Endothelial cell of umbilical vein (primary cell): ENCODE data around the gene RAB43. TPM values are rescaled to one million over a fixed set of nuclear protein-coding genes. Genes with fewer than 3 reads are reported as not detected.

Experiments
- BruUV-seq: library from RNA; stranded (reverse); fragments of 400-500 nt; replicated peaks from 2 replicates; lab custom pipeline; 2021; lab: Mats Ljungman, UMichigan
- CTCF ChIA-PET: fragments of 300-600, 350-600 bp; sonication (Branson Sonifier 250); formaldehyde crosslinking; loops from one replicate; lab custom pipeline; 2021; ENCODE audit warnings: antibody characterized with exemption, inconsistent platforms; lab: Charles Lee
- POLR2A ChIA-PET: fragments of 300-600, 350-600 bp; sonication (Branson Sonifier 250); formaldehyde crosslinking; loops from one replicate; lab custom pipeline; 2021; ENCODE audit warnings: antibody characterized with exemption, inconsistent platforms; lab: Charles Lee
- DNase-seq: peaks from one replicate; pipeline ENCODE4 v3.0.0-alpha.2; 2011; ENCODE audit warnings: low read depth, low spot score
- FAIRE-seq: peaks from 2 replicates; lab custom pipeline; 2011; peaks lifted over from hg19 to GRCh38; lab: Jason Lieb, UNC
- H2AFZ ChIP-seq: 2 replicates; pipeline ENCODE4 v1.6.0; 2012; ENCODE audit warnings: low read depth, low read length, control low read depth, inconsistent platforms
- H3K27ac ChIP-seq: 2 replicates; pipeline ENCODE4 v1.5.1; 2011; ENCODE audit warnings: low read depth, mild to moderate bottlenecking, control low read depth, low read length, moderate library complexity; ENCODE audit not compliant: insufficient read depth
- H3K27me3 ChIP-seq, 2 experiments: 2 replicates each; pipeline versions ENCODE4 v1.6.0 to v1.6.1; 2011; ENCODE audit warnings: low read length in 2 of 2, mixed read lengths in 1 of 2; ENCODE audit not compliant: control insufficient read depth in 2 of 2, insufficient read depth in 2 of 2
- H3K36me3 ChIP-seq, 2 experiments: 2 replicates in 1 of 2; 3 replicates in 1 of 2; pipeline ENCODE4 v1.5.1; 2011; ENCODE audit warnings: low read length in 2 of 2, mild to moderate bottlenecking in 1 of 2, moderate library complexity in 1 of 2; ENCODE audit not compliant: control insufficient read depth in 2 of 2, insufficient read depth in 2 of 2; ENCODE audit errors: extremely low read depth in 1 of 2
- H3K4me1 ChIP-seq: 3 replicates; pipeline ENCODE4 v1.5.1; 2011; ENCODE audit warnings: mild to moderate bottlenecking, low read length; ENCODE audit not compliant: control insufficient read depth, insufficient read depth; ENCODE audit errors: extremely low read depth
- H3K4me2 ChIP-seq: 2 replicates; pipeline ENCODE4 v1.6.1; 2011; ENCODE audit warnings: low read length, control low read depth, mixed read lengths; ENCODE audit not compliant: insufficient read depth
- H3K4me3 ChIP-seq, 3 experiments: fragments of 200-600 bp in 1 of 3; sonication (generic), shearing (Covaris generic) in 1 of 3; replicated peaks in 1 of 3; 2 replicates each; pipeline ENCODE4 v1.5.1; 2011 to 2016; ENCODE audit warnings: control low read depth in 3 of 3, low read length in 3 of 3, mild to moderate bottlenecking in 2 of 3, inconsistent platforms in 1 of 3, low read depth in 1 of 3, moderate library complexity in 1 of 3; ENCODE audit not compliant: insufficient read depth in 1 of 3
- H3K79me2 ChIP-seq: 2 replicates; pipeline ENCODE4 v1.6.0; 2012; ENCODE audit warnings: low read length, inconsistent platforms; ENCODE audit not compliant: control insufficient read depth, insufficient read depth
- H3K9ac ChIP-seq: replicated peaks from 2 replicates; pipeline ENCODE3; 2011; ENCODE audit warnings: low read length, control low read depth; ENCODE audit not compliant: insufficient read depth; ENCODE audit errors: extremely low read depth
- H3K9me1 ChIP-seq: replicated peaks from 3 replicates; pipeline ENCODE4 v1.6.0; 2011; ENCODE audit warnings: mild to moderate bottlenecking, low read length; ENCODE audit not compliant: control insufficient read depth, insufficient read depth; ENCODE audit errors: extremely low read depth
- H3K9me3 ChIP-seq: replicated peaks from 2 replicates; pipeline ENCODE4 v1.5.1; 2012; ENCODE audit warnings: low read length, inconsistent platforms; ENCODE audit not compliant: control insufficient read depth, insufficient read depth
- H4K20me1 ChIP-seq: replicated peaks from 2 replicates; pipeline ENCODE3; 2011; ENCODE audit warnings: mild to moderate bottlenecking, low read length; ENCODE audit not compliant: control insufficient read depth, insufficient read depth; ENCODE audit errors: extremely low read depth
- EZH2 ChIP-seq: IDR thresholded peaks from 2 replicates; pipeline ENCODE4 v1.6.1; 2012; ENCODE audit warnings: borderline replicate concordance, low read depth, mild to moderate bottlenecking, moderate library complexity, low read length, inconsistent platforms; ENCODE audit not compliant: severe bottlenecking
- FOS ChIP-seq: IDR thresholded peaks from 2 replicates; pipeline ENCODE4 v1.6.1; 2011; ENCODE audit warnings: mild to moderate bottlenecking, low read length, moderate library complexity, borderline replicate concordance; ENCODE audit not compliant: insufficient read depth
- GATA2 ChIP-seq: IDR thresholded peaks from 2 replicates; pipeline ENCODE4 v1.7.0; 2011; ENCODE audit warnings: low read depth, mild to moderate bottlenecking, moderate library complexity, mixed read lengths, low read length; ENCODE audit not compliant: insufficient read length, insufficient read depth
- JUN ChIP-seq: IDR thresholded peaks from 2 replicates; pipeline ENCODE4 v1.6.1; 2011; ENCODE audit warnings: borderline replicate concordance, low read depth; ENCODE audit not compliant: insufficient read length, insufficient read depth
- MYC ChIP-seq: IDR thresholded peaks from one replicate; pipeline ENCODE4 v1.6.1; 2011; ENCODE audit warnings: mild to moderate bottlenecking, low read depth, low read length
- POLR2A ChIP-seq: IDR thresholded peaks from 2 replicates; pipeline ENCODE4 v1.6.1; 2012; ENCODE audit warnings: low read depth, mild to moderate bottlenecking, control low read depth, low read length
- POLR2AphosphoS5 ChIP-seq: IDR thresholded peaks from 2 replicates; pipeline ENCODE4 v1.6.1; 2012; ENCODE audit warnings: low read depth, mild to moderate bottlenecking, control low read depth, low read length, moderate library complexity; ENCODE audit not compliant: insufficient read depth
- dilution Hi-C: fragments of 300-500 bp; cut with MboI; formaldehyde crosslinking; loops from one replicate; pipeline ENCODE4 v1.15.0; 2019; ENCODE audit warnings: low sequenced_read_pairs; ENCODE audit not compliant: extremely low pct_ligation_motif_present
- intact Hi-C: fragments of 100-400 bp; cut with micrococcal nuclease; formaldehyde crosslinking; loops from one replicate; pipeline ENCODE4 v1.10.0; 2022
- polyA plus RNA-seq, 4 experiments: library from polyadenylated mRNA; depleted of rRNA in 3 of 4; stranded (reverse) in 3 of 4; unstranded in 1 of 4; fragments of >200 nt; gene quantifications; 2 replicates each; pipeline versions ENCODE4 v1.2.1 to v1.2.3, GENCODE V29; 2011 to 2012; ENCODE audit warnings: missing spikeins in 1 of 4
- total RNA-seq: library from RNA; stranded (reverse); gene quantifications from 2 replicates; pipeline ENCODE4 v1.2.3, GENCODE V29; 2021
- TF ChIP-seq, protein P1 (sequence below): IDR thresholded peaks from 2 replicates; pipeline ENCODE4 v1.6.1; 2011; ENCODE audit not compliant: insufficient read depth, insufficient read length
- TF ChIP-seq, protein P2 (sequence below), 2 donors: IDR thresholded peaks; 1 replicate in 1 of 2; 2 replicates in 1 of 2; pipeline ENCODE4 v1.5.1; 2011; ENCODE audit warnings: low read length in 2 of 2, mild to moderate bottlenecking in 2 of 2, moderate library complexity in 2 of 2, control low read depth in 1 of 2, inconsistent platforms in 1 of 2, low read depth in 1 of 2; ENCODE audit not compliant: insufficient read depth in 1 of 2; ENCODE audit errors: extremely low read depth in 1 of 2

RAB43 gene
- total and polyA plus RNA-seq, 2 donors (not counting 3 experiments of a cell fraction or from before 2014, with no cell fraction given), result 18.5 to 31.5 TPM

DNA sequence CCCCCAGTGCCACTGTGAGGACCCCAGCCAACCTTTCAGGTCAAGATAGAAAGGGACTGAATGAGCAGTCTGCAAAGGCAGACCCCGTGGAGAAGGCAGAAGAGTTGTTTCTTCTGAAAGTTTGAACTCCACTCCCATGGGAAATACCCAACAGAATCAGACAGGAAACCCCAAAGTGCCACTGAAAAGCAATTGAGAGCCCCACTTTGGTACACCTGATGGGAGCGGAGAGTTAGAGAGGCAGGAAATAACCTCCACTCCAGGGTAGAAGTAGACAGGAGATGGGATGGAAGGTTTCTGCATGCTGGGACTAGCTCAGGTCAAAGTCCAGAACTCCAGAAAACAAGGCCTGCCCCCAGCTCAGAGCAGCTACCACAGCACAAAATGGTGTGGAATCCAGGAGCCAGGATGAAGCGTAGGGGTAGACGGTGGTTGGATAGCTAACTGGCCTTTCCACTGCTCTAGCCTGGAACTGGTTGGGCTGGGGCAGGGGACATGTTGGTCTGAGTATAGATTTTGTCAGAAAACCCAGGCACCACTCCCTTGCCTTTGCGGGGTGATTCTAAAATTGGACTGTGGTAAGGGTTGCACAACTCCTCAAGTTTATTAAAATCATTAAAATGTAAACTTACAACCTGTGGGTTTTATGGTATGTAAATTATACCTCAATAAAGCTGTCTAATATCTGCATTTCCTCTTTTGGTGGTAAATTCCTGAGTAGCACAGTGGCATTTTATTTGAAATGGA is 1.9 kb upstream of the RAB43 start:
- Histone ChIP-seq H3K4me3 (no peak overlapping the region), H4K20me1 (no peaks in the 10 kb centered on the region), H3K36me3 (peaks cover 3 to 4% of the 10 kb centered on the region in 2 experiments), H3K4me1 (peaks cover 17% of the 10 kb centered on the region), H3K27ac (no peak overlapping the region), H3K79me2 (peaks cover 14% of the 10 kb centered on the region), H3K9ac (no peak overlapping the region), H3K9me3 (no peaks in the 10 kb centered on the region), H2AFZ (no peak overlapping the region), H3K27me3 (no peaks in the 10 kb centered on the region), H3K4me2 (no peak overlapping the region), H3K9me1 (no peaks in the 10 kb centered on the region)
- TF ChIP-seq EZH2 (no peak), GATA2 (no peak), POLR2A (no peak), MYC (no peak), POLR2AphosphoS5 (no peak), FOS (no peak), JUN (no peak)
- TF ChIP-seq, protein P1, sequence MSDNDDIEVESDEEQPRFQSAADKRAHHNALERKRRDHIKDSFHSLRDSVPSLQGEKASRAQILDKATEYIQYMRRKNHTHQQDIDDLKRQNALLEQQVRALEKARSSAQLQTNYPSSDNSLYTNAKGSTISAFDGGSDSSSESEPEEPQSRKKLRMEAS, result no peak
- TF ChIP-seq, protein P2, sequence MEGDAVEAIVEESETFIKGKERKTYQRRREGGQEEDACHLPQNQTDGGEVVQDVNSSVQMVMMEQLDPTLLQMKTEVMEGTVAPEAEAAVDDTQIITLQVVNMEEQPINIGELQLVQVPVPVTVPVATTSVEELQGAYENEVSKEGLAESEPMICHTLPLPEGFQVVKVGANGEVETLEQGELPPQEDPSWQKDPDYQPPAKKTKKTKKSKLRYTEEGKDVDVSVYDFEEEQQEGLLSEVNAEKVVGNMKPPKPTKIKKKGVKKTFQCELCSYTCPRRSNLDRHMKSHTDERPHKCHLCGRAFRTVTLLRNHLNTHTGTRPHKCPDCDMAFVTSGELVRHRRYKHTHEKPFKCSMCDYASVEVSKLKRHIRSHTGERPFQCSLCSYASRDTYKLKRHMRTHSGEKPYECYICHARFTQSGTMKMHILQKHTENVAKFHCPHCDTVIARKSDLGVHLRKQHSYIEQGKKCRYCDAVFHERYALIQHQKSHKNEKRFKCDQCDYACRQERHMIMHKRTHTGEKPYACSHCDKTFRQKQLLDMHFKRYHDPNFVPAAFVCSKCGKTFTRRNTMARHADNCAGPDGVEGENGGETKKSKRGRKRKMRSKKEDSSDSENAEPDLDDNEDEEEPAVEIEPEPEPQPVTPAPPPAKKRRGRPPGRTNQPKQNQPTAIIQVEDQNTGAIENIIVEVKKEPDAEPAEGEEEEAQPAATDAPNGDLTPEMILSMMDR (IDR thresholded peaks at IDR 0.05; ENCODE audit: extremely low read depth in 1 of 2, insufficient read depth in 1 of 2, low read depth in 1 of 2, low read length in 2 of 2), result no peak
- dilution Hi-C loops (loop anchor here (25.0 kb wide), 1 partner anchor 211 kb away; no protein-coding TSS in a partner anchor), intact Hi-C loops (no loop called here)
- no peak for DNase-seq
- FAIRE-seq, result no peak
- no TSS peak for BruUV-seq
- ChIA-PET CTCF (interaction anchor here (0.8 to 2.8 kb wide), 6 partner anchors 11 to 153 kb away, joined by 3 to 21 read pairs (median 6); no protein-coding TSS in a partner anchor), POLR2A (no interaction called here)
